GM21737 (cell line): Measurements from ENCODE around the gene NNMT.

ENCODE experiments used
- ATAC-seq: cut with Tn5 transposase; IDR thresholded peaks from one replicate; pipeline ENCODE4 v1.9.1; 2021; ENCODE audit warnings: mild to moderate bottlenecking, moderate library complexity; ENCODE audit not compliant: unreplicated experiment

NNMT gene

DNA sequence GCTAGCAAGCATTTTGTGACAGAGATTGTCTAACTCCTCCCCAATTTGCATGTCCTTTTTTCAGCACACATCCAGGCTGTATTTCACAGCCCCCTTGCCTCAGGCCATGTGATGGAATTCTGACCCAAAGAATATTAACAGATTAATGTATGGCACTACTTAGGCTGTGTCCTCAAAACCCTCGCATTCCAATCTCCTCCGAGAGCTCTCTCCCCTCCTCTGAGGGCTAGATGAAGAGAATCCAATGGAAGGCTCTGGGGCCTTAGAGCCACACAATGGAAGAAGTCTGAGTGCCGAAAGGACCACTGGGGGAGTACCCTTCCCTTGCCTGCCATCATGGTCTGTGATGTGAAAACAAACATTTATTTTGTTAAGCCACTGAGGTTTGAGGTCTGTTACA is 13.7 kb upstream of the NNMT start:
- ATAC-seq, result no peak

DNA sequence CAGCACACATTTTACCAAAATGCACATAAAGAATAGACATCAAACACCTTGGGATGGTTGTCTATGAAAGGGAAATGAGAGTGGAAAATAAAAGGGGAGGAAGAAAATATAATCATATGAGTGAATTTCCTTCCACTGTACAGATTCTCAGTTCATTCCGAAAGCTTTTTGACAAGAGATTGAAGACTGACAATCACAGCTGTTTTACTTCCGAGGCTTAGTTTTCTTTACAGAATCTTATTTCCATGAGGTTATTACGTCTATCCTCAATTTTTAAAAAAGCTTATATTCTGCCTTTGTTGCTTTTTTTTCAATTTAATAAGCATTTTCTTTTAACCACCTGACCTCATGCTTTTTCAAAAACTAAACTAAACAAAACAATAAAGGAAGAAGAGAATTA is 12.8 kb upstream of the NNMT start:
- no peak for ATAC-seq

- ATAC-seq, result no peak
These were observed 12.2 kb upstream of the NNMT start for GRCh38 chr11:114284021-114284420.

DNA sequence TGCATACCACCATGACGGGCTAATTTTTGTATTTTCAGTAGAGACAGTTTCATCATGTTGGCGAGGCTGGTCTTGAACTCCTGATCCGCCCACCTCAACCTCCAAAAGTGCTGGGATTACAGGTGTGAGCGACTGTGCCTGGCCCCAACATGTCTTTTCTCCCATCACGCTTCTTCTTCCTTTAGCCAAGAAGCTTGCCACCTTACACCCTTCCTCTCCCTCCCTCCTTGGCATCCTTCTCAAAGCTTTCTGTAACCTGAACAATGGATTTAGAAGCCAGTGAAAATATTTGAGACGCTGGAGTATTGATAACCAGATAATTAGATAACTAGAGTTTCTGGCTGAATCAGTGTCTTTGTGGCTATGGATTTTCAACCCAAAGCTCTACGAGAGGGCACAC is 11.3 kb upstream of the NNMT start:
- no peak for ATAC-seq

DNA sequence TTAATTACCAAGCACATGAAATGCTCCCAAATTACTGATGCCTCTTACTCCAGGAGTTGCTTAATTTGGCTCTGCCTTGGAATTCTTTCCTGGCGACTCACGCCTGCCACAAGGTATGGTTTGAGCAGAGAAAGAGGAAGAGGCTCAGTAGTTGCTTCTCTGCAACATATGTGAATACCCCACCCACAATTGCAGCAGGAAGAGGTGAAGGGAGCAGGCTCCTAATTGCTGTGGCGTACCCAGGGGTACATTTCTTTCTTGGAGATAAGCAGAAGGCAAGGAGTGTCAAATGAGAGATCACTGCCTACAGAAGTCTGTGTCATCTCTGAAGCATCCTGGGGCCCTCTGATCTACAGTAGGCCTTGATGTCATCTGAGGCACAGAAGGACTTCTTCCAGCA is 10.6 kb upstream of the NNMT start:
- no peak for ATAC-seq

GRCh38 chr11:114286229-114286628 is 10.0 kb upstream of the NNMT start:
- ATAC-seq, result no peak

- ATAC-seq, result no peak
These were observed 9.0 kb upstream of the NNMT start for GRCh38 chr11:114287154-114287553.

DNA sequence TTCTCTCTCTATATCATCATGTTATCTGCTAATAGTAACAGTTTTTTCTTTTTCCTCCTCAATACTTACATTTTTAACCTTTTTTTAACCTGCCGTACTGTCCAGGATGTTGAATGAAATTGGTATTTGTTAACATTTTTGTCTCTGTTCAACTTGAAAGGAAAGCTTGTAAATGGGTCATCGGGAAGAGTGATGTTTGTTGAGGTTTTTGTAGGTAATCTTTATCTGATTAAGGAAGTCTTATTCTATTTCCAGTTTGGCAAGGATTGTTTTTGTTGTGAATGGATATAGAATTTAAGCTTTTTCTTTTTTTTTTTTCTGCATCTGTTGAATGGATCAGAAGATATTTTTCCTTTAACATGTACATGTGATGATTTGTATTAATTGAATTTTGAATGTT is 8.1 kb upstream of the NNMT start:
- ATAC-seq, result no peak

DNA sequence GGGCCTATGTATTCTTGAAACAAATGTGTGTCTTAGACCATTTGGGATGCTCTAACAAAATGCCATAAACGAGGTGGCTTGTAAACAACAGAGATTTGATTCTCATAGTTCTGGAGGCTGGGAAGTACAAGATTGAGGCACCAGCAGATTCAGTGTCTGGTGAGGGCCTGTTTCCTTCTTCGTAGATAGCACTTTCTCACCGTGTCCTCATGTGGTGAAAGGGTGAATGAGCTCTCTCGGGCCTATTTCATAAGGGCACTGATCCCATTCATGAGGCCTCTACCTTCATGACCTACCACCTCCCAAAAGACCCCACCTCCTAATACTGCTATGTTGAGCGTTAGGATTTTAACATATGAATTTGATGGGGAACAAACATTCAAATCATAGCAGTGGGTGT is 6.4 kb upstream of the NNMT start:
- no peak for ATAC-seq

GRCh38 chr11:114290503-114291235 is 5.5 kb upstream of the NNMT start:
- no peak for ATAC-seq

GRCh38 chr11:114291381-114291780 is 4.8 kb upstream of the NNMT start:
- no peak for ATAC-seq

DNA sequence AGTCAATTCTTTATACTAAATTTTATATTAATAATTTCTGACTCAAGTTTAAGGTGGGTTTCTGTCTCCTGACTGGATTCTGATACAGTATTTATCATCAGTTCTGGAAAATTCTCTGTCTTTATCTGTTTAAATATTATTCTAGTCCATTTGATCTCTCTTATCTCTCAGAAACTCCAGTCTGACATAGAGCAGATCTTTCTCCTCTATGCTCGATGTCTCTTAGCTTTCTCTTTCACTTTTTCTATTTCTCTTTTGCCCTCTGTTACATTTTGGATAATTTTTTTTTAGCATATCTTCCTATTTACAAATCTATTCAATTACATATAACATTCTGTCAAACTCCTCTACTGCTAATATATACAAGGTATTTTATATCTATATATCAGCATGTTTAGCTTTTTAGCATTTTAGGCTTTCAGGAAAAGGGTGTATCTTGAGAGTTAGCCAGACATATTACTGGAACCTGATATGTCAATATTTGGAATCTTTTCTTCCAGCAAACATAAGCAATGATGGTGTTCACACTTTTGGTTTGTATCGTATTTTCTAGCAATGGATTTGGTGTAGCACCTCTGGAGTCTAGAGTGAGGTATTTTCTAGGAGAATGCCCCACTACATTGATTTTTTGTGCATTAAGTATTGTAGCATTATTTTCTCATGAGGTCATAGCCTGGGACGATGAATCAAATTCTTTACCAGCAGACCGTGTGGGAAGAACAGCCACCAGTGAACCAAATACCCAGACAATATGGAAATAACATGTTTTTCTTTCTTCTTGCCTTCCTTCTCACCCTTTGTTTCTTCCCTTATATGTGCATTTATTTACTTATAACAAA is 4.1 kb upstream of the NNMT start:
- no peak for ATAC-seq

GRCh38 chr11:114293201-114293711 is 2.9 kb upstream of the NNMT start:
- no peak for ATAC-seq

GRCh38 chr11:114296605-114297372 is 590 bp downstream of the NNMT start:
- no peak for ATAC-seq

DNA sequence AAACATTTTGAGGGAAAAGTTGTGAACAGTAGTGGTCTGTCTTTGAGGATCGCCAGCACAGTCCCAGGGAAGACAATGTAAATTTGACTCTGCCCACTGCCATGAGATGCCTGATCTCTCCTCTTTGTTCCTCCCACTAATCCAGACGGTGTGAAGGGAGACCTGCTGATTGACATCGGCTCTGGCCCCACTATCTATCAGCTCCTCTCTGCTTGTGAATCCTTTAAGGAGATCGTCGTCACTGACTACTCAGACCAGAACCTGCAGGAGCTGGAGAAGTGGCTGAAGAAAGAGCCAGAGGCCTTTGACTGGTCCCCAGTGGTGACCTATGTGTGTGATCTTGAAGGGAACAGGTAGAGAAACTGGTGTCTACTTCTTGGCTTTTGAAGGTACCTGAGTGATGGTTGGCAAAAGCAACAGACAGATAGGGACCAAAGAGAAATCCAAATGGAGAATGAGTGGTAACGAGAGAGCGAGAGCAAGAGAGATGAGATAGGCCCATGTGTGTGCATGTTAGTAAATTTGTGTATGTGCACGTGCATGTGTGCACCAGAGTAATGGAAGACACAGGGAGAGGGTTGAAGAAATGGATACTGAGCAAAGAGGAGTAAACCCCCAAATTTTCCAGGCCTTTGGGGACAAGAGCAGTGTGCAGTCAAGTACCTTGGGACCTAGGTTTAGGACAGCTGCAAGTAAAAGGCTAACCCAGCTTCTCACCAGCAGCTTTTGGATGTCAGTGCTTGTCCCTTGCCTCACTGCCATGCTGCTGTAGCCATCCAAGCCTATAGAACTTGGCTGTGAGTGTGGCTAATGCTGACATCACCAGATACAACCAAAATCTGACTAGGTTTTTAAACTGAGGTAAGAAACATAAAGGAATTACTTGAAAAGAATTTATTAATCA is 1.9 kb downstream of the NNMT start:
- no peak for ATAC-seq

GRCh38 chr11:114298710-114299109 is 2.5 kb downstream of the NNMT start:
- ATAC-seq, result no peak

DNA sequence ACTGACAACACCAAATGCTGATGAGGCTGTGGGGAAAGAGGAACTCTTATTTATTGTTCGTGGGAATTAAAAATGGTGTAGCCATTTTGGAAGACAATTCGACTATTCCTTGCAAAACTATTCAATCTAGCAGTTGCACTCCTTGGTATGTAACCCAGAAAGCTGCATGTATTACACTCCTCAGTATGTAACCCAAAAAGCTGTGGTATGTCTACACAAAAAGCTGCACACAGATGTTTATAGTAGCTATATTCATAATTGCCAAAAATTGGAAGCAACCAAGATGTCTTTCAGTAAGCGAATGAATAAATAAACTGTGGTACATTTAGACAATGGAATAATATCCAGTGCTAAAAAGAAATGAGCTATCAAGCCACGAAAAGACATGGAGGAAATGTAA is 4.9 kb downstream of the NNMT start:
- ATAC-seq, result no peak

GRCh38 chr11:114301927-114302326 is 5.7 kb downstream of the NNMT start:
- ATAC-seq, result no peak

GRCh38 chr11:114302663-114303062 is 6.5 kb downstream of the NNMT start:
- ATAC-seq, result no peak

DNA sequence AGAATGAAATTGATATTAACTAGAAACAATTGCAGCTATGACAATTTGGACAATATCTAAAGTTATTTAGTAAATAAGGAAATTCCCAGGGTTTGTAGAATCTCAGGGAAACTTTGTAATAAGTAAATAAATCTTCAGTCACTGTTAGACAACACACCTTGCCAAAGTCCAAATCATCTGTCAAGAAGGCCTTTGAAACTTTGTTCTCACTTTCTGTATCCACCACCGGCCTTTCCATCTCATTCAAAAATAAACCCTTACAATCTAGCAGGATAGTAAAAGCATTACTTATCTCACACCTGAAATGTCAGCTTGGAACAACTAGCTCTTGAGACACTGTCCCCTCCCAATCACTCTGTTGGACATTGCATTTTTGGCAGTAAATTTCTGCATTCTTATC is 7.9 kb downstream of the NNMT start:
- ATAC-seq, result no peak
